Measurements from ENCODE around the gene CDKN2AIPNL. TPM values are rescaled to one million over a fixed set of nuclear protein-coding genes. Genes with fewer than 3 reads are reported as not detected.
A peak's percentile ranks its signal among the peaks of the same experiment; 100 is the strongest.

The CDKN2AIPNL gene
- total and polyA plus RNA-seq, 2 of the 13 experiments (the other 11 are each of a cell fraction or from before 2014, with no cell fraction given): 17.4 to 46.5 TPM

DNA sequence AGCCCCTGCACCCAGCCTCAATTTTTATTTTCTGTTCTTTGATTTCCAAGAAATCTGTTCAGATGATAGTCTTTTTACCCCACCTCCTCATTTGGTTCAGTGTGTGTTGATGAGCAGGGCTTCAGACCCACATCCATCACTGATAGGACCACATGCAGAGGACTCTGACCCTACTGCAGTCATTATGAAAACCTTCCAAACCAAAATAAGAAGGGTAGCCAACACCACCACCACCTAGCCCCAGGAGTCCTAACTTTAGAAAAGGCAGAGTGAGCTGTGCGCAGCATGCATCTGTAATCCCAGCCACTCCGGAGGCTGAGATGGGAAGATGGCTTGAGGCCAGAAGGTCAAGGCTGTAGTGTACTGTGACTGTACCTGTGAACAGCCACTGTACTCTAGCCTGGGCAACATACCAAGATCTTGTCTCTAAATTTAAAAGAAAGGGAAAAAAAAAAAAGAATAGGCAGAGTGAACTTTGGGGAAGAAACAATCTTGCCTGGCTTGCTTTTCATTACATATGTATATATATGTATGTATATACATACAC is 13.0 kb downstream of the CDKN2AIPNL start:
- FAIRE-seq: no peak
- POLR2A ChIA-PET: no interaction called here
- H3K9ac ChIP-seq (ENCODE audit: insufficient read depth, low read depth, low read length): no peak overlapping the region
- CTCF ChIA-PET (ENCODE audit: low intra/inter-chr PET ratio, low total read pairs): no interaction called here
- 0 out of 2 replicates have a peak, but pooled peaks cover 9% of the 10 kb centered on the region for H3K4me1 ChIP-seq (ENCODE audit: insufficient read depth, low read length)
- no peaks in the 10 kb centered on the region for H3K27me3 ChIP-seq (ENCODE audit: control insufficient read depth in 1 of 2, insufficient read depth in 2 of 2, low read length in 2 of 2)
- intact Hi-C loops (cut with micrococcal nuclease; ENCODE audit: unreplicated experiment): no loop called here
- 87% methylated on average over 2 of the region's 2 CpGs for WGBS (ENCODE audit: low lambda C conversion rate)
- peak; percentile 23; the same call in 2 of the 3 replicates for ATAC-seq
- H3K27ac ChIP-seq (ENCODE audit: extremely low read length, insufficient read depth, low read length): no peak overlapping the region
- H3K4me3 ChIP-seq (replicated peaks in 1 of 3; ENCODE audit: insufficient read depth in 1 of 3, low read depth in 2 of 3, low read length in 3 of 3): no peak overlapping the region
- no peaks in the 10 kb centered on the region for H3K79me2 ChIP-seq (ENCODE audit: insufficient read depth, low read length)
- H3K4me2 ChIP-seq (ENCODE audit: low read depth, low read length): no peak overlapping the region
- BruUV-seq (replicated peaks): no TSS peak
- DNase-seq (ENCODE audit: low spot score): no peak
- H3K9me3 ChIP-seq (ENCODE audit: low read length): no peaks in the 10 kb centered on the region
- H2AFZ ChIP-seq (ENCODE audit: low read length): no peak overlapping the region
- H3K36me3 ChIP-seq (replicated peaks in 1 of 2; ENCODE audit: control insufficient read depth in 1 of 2, insufficient read depth in 2 of 2, low read length in 2 of 2): peaks cover 2 to 19% of the 10 kb centered on the region in 2 experiments; a peak in 3 of 5 replicates
- in situ Hi-C loops (cut with HindIII; ENCODE audit: extremely low pct_ligation_motif_present, low pct_unique_long_range_greater_than_20kb): no loop called here
- H4K20me1 ChIP-seq (ENCODE audit: insufficient read depth, low read length): no peaks in the 10 kb centered on the region
- TF ChIP-seq KAT7 (CRISPR knock-in tag; IDR thresholded peaks at IDR 0.05; ENCODE audit: borderline replicate concordance): no peak
- no peak for TF ChIP-seq ZNF766 (CRISPR knock-in tag; IDR thresholded peaks at IDR 0.05; ENCODE audit: borderline replicate concordance)
- no peak for TF ChIP-seq HCFC1 (IDR thresholded peaks at IDR 0.05; ENCODE audit: low read depth, low read length)
- TF ChIP-seq DBP (CRISPR knock-in tag; IDR thresholded peaks at IDR 0.05; ENCODE audit: not compliant biosample characterization): no peak
- no peak for TF ChIP-seq ZNF430 (CRISPR knock-in tag; IDR thresholded peaks at IDR 0.05)
- no peak for TF ChIP-seq CBX2 (IDR thresholded peaks at IDR 0.05; ENCODE audit: low read depth, low read length)
- TF ChIP-seq CBX2 (CRISPR knock-in tag; IDR thresholded peaks at IDR 0.05; ENCODE audit: low read depth): no peak
- no peak for TF ChIP-seq KIAA2018 (CRISPR knock-in tag; IDR thresholded peaks at IDR 0.05; ENCODE audit: borderline replicate concordance)
- no peak for TF ChIP-seq LBX2 (CRISPR knock-in tag; IDR thresholded peaks at IDR 0.05; ENCODE audit: borderline replicate concordance)
- TF ChIP-seq, protein P1, sequence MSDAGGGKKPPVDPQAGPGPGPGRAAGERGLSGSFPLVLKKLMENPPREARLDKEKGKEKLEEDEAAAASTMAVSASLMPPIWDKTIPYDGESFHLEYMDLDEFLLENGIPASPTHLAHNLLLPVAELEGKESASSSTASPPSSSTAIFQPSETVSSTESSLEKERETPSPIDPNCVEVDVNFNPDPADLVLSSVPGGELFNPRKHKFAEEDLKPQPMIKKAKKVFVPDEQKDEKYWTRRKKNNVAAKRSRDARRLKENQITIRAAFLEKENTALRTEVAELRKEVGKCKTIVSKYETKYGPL (CRISPR knock-in tag; IDR thresholded peaks at IDR 0.05): no peak
- no peak for TF ChIP-seq ZFP82 (CRISPR knock-in tag; IDR thresholded peaks at IDR 0.05; ENCODE audit: borderline replicate concordance)
- TF ChIP-seq ATAD3A (CRISPR knock-in tag; IDR thresholded peaks at IDR 0.05): no peak
- TF ChIP-seq SOX13 (IDR thresholded peaks at IDR 0.05): no peak
- no peak for TF ChIP-seq SOX13 (CRISPR knock-in tag; conservative IDR thresholded peaks at IDR 0.05 in 1 of 2, IDR thresholded peaks at IDR 0.05 in 1 of 2)

All from HepG2 (cell line).